ENCODE results near the gene POM121C. TPM values are rescaled to one million over a fixed set of nuclear protein-coding genes. Genes with fewer than 3 reads are reported as not detected.
A peak's percentile ranks its signal among the peaks of the same experiment; 100 is the strongest.
"Not testable (repeated sequence)": the region's sequence is repeated elsewhere in the genome, so short reads cannot be mapped to it uniquely, and the experiment has no call there.

The POM121C gene
- total and polyA plus RNA-seq, 2 of the 4 experiments (the other 2 are of a cell fraction), result 6.1 to 18.3 TPM

DNA sequence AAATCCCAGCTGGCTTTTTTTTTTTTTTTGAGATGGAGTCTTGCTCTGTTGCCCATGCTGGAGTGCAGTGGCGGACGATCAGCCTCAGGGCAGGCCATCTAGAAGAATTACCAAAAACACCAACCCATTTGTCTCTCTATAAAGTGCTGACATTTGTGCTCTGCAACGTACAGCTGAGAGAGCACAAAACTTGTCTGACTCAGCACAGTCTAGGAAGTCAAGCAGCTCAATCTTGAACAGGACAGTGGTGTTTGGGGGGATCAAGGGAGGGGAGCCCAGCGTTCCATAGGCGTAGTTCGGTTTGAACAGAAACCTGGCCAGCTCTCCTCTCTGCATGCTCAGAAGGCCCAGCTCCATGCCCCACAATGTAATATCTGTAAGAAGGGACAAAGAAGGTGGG is 92.9 kb downstream of the POM121C start:
- BruUV-seq (replicated peaks); H2BK15ac ChIP-seq (ENCODE audit: low read depth, low read length); H2AK5ac ChIP-seq (ENCODE audit: low read depth, low read length); H3K4me2 ChIP-seq (ENCODE audit: low read depth, low read length); H3K23ac ChIP-seq (ENCODE audit: low read depth, low read length); H3K4me3 ChIP-seq (ENCODE audit: insufficient read depth, low read depth, low read length); H2AFZ ChIP-seq (replicated peaks; ENCODE audit: low read length, poor library complexity); dilution Hi-C loops (cut with HindIII; ENCODE audit: low sequenced_read_pairs, unreplicated experiment); H3K56ac ChIP-seq (ENCODE audit: extremely low read depth, insufficient read depth, low read length); in situ Hi-C loops (cut with MboI; ENCODE audit: low sequenced_read_pairs); H4K20me1 ChIP-seq (ENCODE audit: insufficient read depth, low read length); H3K27me3 ChIP-seq (ENCODE audit: control insufficient read depth, insufficient read depth, low read length); H3K36me3 ChIP-seq (ENCODE audit: control insufficient read depth, insufficient read depth, low read length); CTCF ChIA-PET; ATAC-seq (ENCODE audit: low read depth); H2AK9ac ChIP-seq (replicated peaks; ENCODE audit: low read depth, low read length, poor library complexity); POLR2A ChIA-PET (ENCODE audit: unreplicated experiment); H3K79me1 ChIP-seq (ENCODE audit: low read depth in 1 of 2, low read length in 2 of 2); H2BK20ac ChIP-seq (ENCODE audit: low read depth, low read length); intact Hi-C loops (cut with micrococcal nuclease); H4K91ac ChIP-seq (ENCODE audit: insufficient read depth, low read depth, low read length); H3K4me1 ChIP-seq (ENCODE audit: control insufficient read depth, insufficient read depth, low read length); H3K9me1 ChIP-seq (ENCODE audit: insufficient read depth, low read length); H2BK5ac ChIP-seq (ENCODE audit: low read depth, low read length, poor library complexity, severe bottlenecking); H4K8ac ChIP-seq (ENCODE audit: low read depth in 2 of 2, low read length in 2 of 2); H2BK120ac ChIP-seq (ENCODE audit: low read depth, low read length); DNase-seq; H4K5ac ChIP-seq (ENCODE audit: low read depth, low read length); H3K9me3 ChIP-seq (ENCODE audit: control insufficient read depth, insufficient read depth, low read length); H3K14ac ChIP-seq (replicated peaks; ENCODE audit: low read depth, low read length); H3K4ac ChIP-seq (ENCODE audit: low read depth, low read length); H3K27ac ChIP-seq (ENCODE audit: insufficient read depth, low read length); H3K18ac ChIP-seq (ENCODE audit: low read depth, low read length); H3K9ac ChIP-seq (ENCODE audit: low read depth, low read length): not testable (repeated sequence)
- WGBS, 2 experiments (ENCODE audit: extremely low coverage in 2 of 2, insufficient read length in 1 of 2), result no CpG with 5 or more reads among the region's 6 CpGs

DNA sequence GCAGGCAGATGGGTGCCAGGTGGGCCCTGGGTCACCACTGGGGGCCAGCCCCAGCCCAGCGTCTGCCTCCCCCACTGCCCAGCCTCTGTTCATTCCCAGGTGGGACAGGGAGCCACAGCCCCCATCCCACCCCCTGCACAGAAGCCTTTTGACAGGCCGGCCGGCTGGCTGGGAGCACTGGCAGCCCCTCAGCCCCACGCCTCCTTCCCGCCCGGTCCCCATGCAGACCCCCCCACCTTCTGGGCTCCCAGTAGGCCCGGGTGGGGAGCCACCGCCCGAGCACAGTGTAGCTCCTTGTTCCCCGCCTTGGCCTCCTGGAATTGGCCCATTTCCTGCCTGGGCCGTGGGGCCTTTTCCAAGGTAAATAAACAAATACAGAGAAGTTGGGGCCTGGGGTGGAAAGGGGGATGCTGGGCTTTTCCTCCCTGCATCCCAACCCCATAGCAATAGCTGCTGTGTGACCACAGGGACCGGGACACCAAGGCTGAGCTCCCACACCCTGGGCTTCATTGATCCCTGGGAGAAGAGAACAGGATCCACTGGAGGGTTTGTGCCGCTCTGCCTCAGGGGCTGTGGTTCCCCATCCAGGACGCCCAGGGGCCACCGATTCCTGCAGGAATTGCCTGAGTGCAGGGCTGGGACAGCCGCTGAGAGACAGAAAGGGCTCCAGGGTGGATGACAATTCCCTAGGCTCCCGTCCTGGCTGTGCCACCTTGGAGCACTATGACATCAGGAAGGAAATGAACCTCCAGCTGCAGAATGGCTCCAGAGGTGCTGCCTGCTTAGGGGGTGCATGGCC is 111.4 kb downstream of the POM121C start:
- H3K56ac ChIP-seq (ENCODE audit: extremely low read depth, insufficient read depth, low read length); H3K4me2 ChIP-seq (ENCODE audit: low read depth, low read length); H4K91ac ChIP-seq (ENCODE audit: insufficient read depth, low read depth, low read length); H3K9me1 ChIP-seq (ENCODE audit: insufficient read depth, low read length); H2AK9ac ChIP-seq (replicated peaks; ENCODE audit: low read depth, low read length, poor library complexity); in situ Hi-C loops (cut with MboI; ENCODE audit: low sequenced_read_pairs); H4K20me1 ChIP-seq (ENCODE audit: insufficient read depth, low read length); BruUV-seq (replicated peaks); intact Hi-C loops (cut with micrococcal nuclease); H3K27me3 ChIP-seq (ENCODE audit: control insufficient read depth, insufficient read depth, low read length); H2BK15ac ChIP-seq (ENCODE audit: low read depth, low read length); H2AK5ac ChIP-seq (ENCODE audit: low read depth, low read length); CTCF ChIA-PET; H3K14ac ChIP-seq (replicated peaks; ENCODE audit: low read depth, low read length); H2BK20ac ChIP-seq (ENCODE audit: low read depth, low read length); H3K4me3 ChIP-seq (ENCODE audit: insufficient read depth, low read depth, low read length); H3K79me1 ChIP-seq (ENCODE audit: low read depth in 1 of 2, low read length in 2 of 2); H4K8ac ChIP-seq (ENCODE audit: low read depth in 2 of 2, low read length in 2 of 2); dilution Hi-C loops (cut with HindIII; ENCODE audit: low sequenced_read_pairs, unreplicated experiment); H4K5ac ChIP-seq (ENCODE audit: low read depth, low read length); H3K9ac ChIP-seq (ENCODE audit: low read depth, low read length); H3K9me3 ChIP-seq (ENCODE audit: control insufficient read depth, insufficient read depth, low read length); H3K27ac ChIP-seq (ENCODE audit: insufficient read depth, low read length); H3K23ac ChIP-seq (ENCODE audit: low read depth, low read length); POLR2A ChIA-PET (ENCODE audit: unreplicated experiment); H3K4ac ChIP-seq (ENCODE audit: low read depth, low read length); H2BK120ac ChIP-seq (ENCODE audit: low read depth, low read length); H3K36me3 ChIP-seq (ENCODE audit: control insufficient read depth, insufficient read depth, low read length); DNase-seq; H3K4me1 ChIP-seq (ENCODE audit: control insufficient read depth, insufficient read depth, low read length); H2BK5ac ChIP-seq (ENCODE audit: low read depth, low read length, poor library complexity, severe bottlenecking); H3K18ac ChIP-seq (ENCODE audit: low read depth, low read length); H2AFZ ChIP-seq (replicated peaks; ENCODE audit: low read length, poor library complexity): not testable (repeated sequence)
- WGBS, 2 experiments (ENCODE audit: extremely low coverage in 2 of 2, insufficient read length in 1 of 2), result no CpG with 5 or more reads among the region's 17 CpGs
- ATAC-seq (ENCODE audit: low read depth), result peak; percentile 73
